Measurements from ENCODE around the gene PTGES2. TPM values are rescaled to one million over a fixed set of nuclear protein-coding genes. Genes with fewer than 3 reads are reported as not detected.

Gene PTGES2
- total and polyA plus RNA-seq, 9 of the 15 experiments (the other 6 are each of a cell fraction or from before 2014, with no cell fraction given): 2.4 to 196 (median 90.1) TPM

DNA sequence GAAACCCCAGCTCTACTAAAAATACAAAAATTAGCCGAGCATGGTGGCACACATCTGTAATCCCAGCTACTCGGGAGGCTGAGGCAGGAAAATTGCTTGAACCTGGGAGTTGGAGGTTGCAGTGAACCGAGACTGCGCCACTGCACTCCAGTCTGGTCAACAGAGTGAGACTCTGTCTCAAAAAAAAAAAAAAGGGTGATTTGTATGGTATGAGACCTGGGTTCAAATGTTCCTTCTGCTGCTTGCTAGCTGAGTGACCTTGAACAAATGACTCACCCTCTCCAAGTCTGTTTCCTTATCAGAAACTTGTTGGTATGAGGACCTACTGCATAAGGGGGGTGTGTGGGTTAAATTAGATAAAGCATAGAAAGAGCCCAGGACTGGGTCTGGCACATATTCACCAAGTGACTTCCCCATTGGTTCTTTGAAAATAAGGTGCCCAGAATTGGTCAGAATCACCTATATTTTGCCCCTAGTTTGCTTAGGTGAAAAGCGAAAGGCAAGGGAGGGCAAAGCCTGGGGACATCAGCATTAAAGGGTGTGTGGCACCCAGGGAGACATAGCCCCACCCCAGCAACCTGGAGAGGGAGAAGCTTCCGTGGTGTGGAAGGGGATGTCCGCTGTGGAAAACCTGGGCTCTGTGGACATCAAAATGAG lies 49.6 kb downstream of the PTGES2 start (continued):
- TF ChIP-seq HNRNPLL (IDR thresholded peaks at IDR 0.05; ENCODE audit: low read depth, low read length, poor library complexity, severe bottlenecking) (peak; percentile 62), SMARCA4 (IDR thresholded peaks at IDR 0.05) (peak; percentile 84), HDAC2 (IDR thresholded peaks at IDR 0.05) (peak; percentile 74; the same call in 1 of the 2 replicates), NUFIP1 (IDR thresholded peaks at IDR 0.05; ENCODE audit: partially characterized antibody) (no peak), ARID1B (IDR thresholded peaks at IDR 0.05) (peak; percentile 74), EP400 (IDR thresholded peaks at IDR 0.05) (no peak), SMC3 (conservative IDR thresholded peaks at IDR 0.05; ENCODE audit: insufficient read depth, low read depth, low read length) (no peak), TBP (optimal IDR thresholded peaks at IDR 0.05; ENCODE audit: low read depth, low read length) (peak; percentile 38), TCF7 (IDR thresholded peaks at IDR 0.05; ENCODE audit: borderline replicate concordance) (no peak), NCOA6 (IDR thresholded peaks at IDR 0.05) (no peak), ZNF197 (CRISPR knock-in tag; IDR thresholded peaks at IDR 0.05; ENCODE audit: low read depth) (0 out of 2 replicates have a peak, but pooled peaks have one; percentile 29), ZNF134 (CRISPR knock-in tag; conservative IDR thresholded peaks at IDR 0.05) (0 out of 2 replicates have a peak, but pooled peaks have one; percentile 38), ZNF561 (CRISPR knock-in tag; conservative IDR thresholded peaks at IDR 0.05) (0 out of 2 replicates have a peak, but pooled peaks have one; percentile 62), ZNF165 (CRISPR knock-in tag; IDR thresholded peaks at IDR 0.05; ENCODE audit: borderline replicate concordance) (peak; percentile 63; the same call in 1 of the 2 replicates), ZNF445 (CRISPR knock-in tag; IDR thresholded peaks at IDR 0.05; ENCODE audit: low read depth) (peak; percentile 50; the same call in 1 of the 2 replicates), ZNF3 (CRISPR knock-in tag; IDR thresholded peaks at IDR 0.05) (peak; percentile 93), ZNF239 (CRISPR knock-in tag; IDR thresholded peaks at IDR 0.05) (peak; percentile 74), HDAC1 (IDR thresholded peaks at IDR 0.05) (peak; percentile 34 to 56; a peak in 2 of 4 replicates)
- TF ChIP-seq, protein P1, sequence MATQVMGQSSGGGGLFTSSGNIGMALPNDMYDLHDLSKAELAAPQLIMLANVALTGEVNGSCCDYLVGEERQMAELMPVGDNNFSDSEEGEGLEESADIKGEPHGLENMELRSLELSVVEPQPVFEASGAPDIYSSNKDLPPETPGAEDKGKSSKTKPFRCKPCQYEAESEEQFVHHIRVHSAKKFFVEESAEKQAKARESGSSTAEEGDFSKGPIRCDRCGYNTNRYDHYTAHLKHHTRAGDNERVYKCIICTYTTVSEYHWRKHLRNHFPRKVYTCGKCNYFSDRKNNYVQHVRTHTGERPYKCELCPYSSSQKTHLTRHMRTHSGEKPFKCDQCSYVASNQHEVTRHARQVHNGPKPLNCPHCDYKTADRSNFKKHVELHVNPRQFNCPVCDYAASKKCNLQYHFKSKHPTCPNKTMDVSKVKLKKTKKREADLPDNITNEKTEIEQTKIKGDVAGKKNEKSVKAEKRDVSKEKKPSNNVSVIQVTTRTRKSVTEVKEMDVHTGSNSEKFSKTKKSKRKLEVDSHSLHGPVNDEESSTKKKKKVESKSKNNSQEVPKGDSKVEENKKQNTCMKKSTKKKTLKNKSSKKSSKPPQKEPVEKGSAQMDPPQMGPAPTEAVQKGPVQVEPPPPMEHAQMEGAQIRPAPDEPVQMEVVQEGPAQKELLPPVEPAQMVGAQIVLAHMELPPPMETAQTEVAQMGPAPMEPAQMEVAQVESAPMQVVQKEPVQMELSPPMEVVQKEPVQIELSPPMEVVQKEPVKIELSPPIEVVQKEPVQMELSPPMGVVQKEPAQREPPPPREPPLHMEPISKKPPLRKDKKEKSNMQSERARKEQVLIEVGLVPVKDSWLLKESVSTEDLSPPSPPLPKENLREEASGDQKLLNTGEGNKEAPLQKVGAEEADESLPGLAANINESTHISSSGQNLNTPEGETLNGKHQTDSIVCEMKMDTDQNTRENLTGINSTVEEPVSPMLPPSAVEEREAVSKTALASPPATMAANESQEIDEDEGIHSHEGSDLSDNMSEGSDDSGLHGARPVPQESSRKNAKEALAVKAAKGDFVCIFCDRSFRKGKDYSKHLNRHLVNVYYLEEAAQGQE (IDR thresholded peaks at IDR 0.05; ENCODE audit: borderline replicate concordance): 0 out of 2 replicates have a peak, but pooled peaks have one; percentile 3
- TF ChIP-seq, protein P1 (CRISPR knock-in tag; IDR thresholded peaks at IDR 0.05; ENCODE audit: low read depth): no peak
- TF ChIP-seq, protein P2, sequence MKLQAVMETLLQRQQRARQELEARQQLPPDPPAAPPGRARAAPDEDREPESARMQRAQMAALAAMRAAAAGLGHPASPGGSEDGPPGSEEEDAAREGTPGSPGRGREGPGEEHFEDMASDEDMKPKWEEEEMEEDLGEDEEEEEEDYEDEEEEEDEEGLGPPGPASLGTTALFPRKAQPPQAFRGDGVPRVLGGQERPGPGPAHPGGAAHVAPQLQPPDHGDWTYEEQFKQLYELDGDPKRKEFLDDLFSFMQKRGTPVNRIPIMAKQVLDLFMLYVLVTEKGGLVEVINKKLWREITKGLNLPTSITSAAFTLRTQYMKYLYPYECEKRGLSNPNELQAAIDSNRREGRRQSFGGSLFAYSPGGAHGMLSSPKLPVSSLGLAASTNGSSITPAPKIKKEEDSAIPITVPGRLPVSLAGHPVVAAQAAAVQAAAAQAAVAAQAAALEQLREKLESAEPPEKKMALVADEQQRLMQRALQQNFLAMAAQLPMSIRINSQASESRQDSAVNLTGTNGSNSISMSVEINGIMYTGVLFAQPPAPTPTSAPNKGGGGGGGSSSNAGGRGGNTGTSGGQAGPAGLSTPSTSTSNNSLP (IDR thresholded peaks at IDR 0.05; ENCODE audit: borderline replicate concordance, low read depth, low read length): peak; percentile 65; the same call in 1 of the 2 replicates
